Stimulated activated CD8-positive, alpha-beta memory T cell treated with anti-CD3 and anti-CD28 coated beads, Interleukin-12 subunit alpha, Interleukin-12 subunit beta, amount 100 ng/mL, for 4 hours (primary cell): ENCODE results near the gene TTC39B.
A peak's percentile ranks its signal among the peaks of the same experiment; 100 is the strongest.

Source experiments
- DNase-seq: peaks from one replicate; pipeline ENCODE4 v3.0.0-alpha.2; 2020; ENCODE audit warnings: low read depth

The TTC39B gene

GRCh38 chr9:15300218-15300617 lies 6.8 kb downstream of the TTC39B start:
- no peak for DNase-seq

DNA sequence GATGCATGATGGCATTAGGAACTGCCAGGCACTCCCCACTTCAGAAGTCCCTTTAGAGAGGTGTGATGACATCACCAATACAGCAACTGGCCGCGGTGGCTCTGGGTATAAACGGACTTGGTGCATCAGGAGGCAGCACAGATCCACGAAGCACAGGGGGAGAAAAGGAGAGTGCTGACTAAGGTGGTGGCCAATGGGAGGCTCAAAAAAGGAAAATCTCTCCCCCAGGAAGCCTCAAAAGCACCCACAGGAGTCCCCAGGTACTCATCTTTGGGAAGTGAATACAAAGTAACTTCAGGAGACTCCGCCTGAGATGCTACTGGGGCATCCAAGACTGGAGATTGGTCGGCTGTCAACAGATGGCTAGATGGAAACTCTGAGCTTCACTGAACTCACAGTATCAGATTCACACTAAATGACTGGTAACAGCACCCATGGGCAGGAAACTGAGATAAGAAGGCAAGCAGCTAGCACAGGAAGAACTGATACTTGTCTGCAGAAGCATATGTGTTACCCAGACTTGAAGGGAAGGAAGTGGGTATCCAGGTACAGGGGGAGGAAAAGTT lies 7.6 kb downstream of the TTC39B start:
- DNase-seq = peak; percentile 28

GRCh38 chr9:15298362-15298761 lies 8.7 kb downstream of the TTC39B start:
- DNase-seq = no peak

GRCh38 chr9:15295761-15296405 lies 11.1 kb downstream of the TTC39B start:
- no peak for DNase-seq

GRCh38 chr9:15294604-15295003 lies 12.4 kb downstream of the TTC39B start:
- no peak for DNase-seq

GRCh38 chr9:15293804-15294316 lies 13.2 kb downstream of the TTC39B start:
- no peak for DNase-seq

- DNase-seq = no peak
Measured at GRCh38 chr9:15293084-15293483, 13.9 kb downstream of the TTC39B start.

DNA sequence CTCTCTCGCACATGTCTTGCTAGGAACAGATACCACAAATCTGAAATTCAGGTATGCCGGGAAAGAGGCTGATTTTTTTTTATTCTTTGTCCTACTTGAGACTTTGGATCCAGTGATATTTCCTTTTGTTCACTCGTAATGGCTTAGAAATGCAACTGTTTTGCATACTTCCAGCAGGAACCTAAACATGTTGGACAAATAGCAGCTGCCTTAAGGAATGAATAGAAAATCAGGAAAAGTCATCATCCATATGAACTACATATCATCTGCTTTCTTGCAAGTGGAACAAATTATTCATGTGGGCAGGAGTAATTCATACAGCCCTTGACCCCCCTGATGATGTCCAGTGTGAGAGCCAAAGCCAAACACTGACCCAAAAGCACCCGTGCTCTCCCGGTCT lies 17.4 kb downstream of the TTC39B start:
- DNase-seq = no peak

- DNase-seq = no peak
Measured at GRCh38 chr9:15287309-15287708, 19.7 kb downstream of the TTC39B start.

DNA sequence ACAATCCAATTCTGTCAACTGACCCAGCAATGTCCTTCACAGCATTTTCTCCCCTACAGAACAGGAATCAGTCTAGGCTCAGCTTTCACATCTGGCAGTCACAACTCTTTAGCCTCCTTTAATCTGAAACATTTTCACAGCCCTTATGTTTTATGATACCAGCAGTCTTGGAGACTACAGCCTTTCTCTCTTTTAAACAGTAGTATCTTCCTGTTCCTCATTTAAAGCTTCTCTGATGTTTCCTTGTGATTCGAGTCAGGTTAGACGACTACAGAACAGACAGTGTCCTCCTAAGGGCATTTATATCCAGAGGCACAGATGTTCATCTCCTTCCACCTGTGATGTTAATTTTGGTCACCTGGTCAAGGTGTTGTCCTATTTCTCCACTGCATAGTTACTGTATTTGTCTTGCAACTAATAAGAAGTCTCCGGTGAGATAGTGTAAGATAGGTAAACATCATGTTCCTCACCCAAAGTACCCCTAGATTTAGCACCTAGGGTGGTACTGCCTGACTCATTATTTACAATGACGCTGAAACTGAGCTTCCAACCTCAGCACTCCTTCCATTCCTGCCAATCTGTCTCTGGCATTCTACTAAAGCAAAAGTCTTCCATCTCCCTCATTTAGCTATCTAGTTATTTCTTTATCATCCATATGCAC lies 20.7 kb downstream of the TTC39B start:
- DNase-seq = no peak

DNA sequence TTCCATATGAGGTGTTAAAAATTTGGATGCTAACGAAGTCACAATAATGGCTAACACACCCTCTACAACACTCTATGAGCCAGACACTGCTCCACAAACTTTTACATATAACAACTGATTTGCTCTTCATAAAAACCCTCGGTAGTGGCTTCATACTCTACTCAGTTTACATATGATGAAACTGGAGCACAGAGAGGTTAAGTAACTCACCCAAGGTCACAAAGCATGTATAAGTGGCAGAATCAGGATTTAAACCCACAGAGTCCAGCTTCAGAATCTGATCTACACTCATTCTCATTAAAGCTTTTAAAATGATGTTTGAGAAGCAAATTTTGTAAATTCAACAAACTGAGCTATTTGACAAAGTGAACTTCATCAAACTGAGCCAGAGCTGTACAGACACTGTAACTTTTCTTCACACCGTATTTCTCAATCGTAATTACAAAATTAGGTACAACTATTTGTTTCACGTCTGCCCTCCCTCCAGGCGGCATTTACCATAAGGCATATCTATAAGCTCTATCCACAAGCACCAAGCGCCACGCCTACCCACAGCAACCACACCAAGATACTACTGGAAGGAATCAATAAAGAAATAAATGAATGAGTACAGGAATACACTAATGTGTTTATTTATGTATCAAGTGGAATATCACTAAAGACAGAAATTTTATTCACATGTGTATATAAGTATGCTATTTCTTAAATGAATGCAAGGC lies 24.3 kb downstream of the TTC39B start:
- no peak for DNase-seq

GRCh38 chr9:15280647-15281046 lies 26.4 kb downstream of the TTC39B start:
- no peak for DNase-seq

DNA sequence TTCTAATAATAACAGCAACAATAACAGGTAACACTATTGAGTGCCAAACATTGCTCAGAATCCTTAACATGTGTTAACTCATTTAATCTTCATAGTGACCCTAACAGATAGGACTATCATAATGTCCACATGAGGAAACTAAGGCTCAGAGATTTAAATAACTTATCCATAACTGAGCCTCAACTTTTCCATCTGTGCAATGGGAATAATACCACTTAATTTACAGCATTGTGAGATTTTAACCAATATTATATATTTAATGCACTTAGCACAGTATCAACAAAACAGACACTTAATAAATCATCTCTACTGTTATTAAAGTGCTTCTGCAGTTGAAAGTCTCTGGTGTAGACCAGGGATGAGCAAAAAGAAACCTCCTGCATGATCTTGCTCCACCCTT lies 28.2 kb downstream of the TTC39B start:
- no peak for DNase-seq

DNA sequence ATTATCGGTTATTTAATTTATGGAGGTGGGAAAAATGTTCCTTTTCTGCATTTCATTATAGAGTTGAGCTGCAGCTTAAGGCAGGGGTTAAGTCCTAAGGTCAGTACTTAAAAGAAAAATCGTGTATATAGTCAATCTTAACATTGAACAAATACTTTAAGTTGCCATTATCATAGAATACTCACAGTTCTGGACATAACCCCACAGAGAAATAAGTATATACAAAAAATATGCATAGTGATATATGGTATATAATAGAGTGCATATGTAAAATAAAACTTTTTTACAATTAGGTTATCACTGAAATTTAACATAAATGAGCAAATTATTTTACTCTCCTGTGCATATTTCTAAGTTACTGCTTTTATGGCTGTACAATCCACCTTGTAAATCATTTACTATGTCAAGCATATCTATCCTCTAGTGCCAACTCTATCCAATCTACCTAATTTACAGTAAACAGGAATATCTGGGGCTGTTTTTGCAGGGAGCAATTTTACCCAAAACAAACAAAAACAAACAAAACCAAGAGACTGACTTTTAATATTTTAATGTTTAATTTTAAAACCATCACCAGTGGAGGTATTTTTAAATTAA lies 28.8 kb downstream of the TTC39B start:
- no peak for DNase-seq

DNA sequence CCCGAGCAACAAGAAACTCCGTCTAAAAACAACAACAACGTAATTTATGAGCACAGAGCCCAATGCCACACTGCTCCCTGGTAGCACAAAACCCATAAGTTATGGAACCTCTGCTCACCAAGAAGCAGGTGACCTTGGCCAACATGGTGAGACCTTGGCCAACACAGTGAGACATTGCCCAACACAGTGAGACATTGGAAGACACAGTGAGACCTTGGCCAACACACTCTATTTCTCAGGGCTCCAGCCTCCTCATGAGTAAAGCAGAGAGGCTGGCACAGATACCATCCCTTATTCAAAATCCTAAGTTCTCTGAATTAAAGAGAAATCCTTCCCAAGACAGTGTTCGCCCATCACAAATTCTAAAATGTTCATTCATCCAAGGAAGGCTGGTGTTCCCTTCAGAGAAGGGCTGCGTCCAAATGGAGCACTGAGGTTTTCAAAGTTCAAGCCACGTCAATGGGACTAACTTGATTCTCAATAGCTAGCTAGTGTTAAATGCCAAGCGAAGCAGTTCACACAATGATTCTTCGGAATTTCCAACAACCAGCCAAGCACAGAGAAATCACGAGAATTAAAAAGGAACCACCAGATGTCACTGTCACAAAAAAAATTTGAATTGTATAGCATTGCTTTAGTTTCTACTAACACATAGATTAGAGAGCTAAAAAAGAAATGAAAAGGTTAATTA lies 29.5 kb downstream of the TTC39B start:
- DNase-seq = no peak

DNA sequence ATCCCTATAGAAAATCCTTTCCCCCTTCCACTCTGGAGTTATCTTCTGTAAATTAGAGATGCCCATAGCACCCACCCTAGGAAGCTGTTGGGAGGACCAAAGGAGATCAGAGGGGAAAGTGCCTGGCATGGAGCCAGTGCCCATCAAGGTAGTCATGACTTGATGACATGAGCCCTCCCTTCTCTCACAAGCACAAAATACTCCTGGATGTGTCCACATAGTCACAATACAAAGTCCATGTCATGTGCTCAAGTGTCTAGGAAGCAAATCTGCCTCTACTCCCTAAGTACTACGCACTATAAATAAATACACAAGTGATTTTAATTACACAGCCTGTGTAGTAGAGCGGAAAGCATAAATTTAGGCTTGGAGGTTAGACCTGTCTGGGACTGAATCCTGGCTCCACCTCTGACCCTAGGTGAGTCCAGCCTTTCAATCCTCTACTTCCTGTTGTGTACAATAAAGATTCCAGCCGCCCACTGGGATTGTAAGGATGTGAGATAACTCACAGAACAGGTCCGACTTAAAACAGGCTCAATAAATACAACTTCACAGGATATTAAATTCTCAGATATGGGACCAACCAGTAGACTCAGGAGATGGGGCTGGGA lies 30.6 kb downstream of the TTC39B start:
- no peak for DNase-seq

GRCh38 chr9:15274425-15274824 lies 32.6 kb downstream of the TTC39B start:
- no peak for DNase-seq

DNA sequence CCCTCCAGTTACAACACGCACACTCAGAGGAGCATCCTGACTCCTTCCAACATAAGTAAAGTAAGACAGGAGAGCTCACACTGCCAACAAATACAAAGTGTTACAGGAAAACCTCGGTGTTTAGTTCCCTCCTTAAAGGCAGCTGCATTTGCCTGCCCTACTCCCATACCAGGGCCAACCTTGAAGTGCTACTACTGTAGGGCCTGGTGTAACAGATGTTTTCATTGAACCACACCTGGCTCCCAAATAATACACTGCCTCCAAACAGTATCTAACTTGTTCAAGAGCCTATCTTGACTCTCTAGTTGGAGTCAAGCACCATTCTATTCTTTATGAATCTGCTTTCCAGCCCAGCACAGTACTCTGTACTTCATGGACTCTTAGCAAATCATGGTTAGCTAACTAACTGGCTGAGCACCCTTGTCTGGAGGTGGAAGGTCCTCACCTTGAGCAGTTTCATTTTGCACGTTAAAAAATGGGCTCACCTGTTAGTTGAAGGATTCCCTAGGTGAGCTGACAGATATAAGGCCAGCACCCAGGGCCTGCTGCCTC lies 34.6 kb downstream of the TTC39B start:
- DNase-seq = no peak

DNA sequence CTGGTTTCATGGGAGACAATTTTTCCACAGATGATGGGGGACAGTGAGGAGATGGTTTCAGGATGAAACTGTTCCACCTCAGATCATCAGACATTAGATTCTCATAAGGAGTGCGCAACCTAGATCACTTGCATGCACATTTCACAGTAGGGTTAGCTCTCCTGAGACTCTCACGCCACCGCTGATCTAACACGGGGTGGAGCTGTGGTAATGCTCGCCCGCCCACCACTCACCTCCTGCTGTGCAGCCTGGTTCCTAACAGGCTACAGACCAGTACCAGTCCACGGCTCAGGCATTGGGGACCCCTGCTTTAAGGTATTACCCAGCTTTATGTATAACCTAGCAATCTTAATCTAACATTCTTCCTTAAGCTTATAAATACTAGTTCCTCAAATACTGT lies 35.6 kb downstream of the TTC39B start:
- DNase-seq = no peak

- no peak for DNase-seq
Measured at GRCh38 chr9:15268782-15269181, 38.2 kb downstream of the TTC39B start.

DNA sequence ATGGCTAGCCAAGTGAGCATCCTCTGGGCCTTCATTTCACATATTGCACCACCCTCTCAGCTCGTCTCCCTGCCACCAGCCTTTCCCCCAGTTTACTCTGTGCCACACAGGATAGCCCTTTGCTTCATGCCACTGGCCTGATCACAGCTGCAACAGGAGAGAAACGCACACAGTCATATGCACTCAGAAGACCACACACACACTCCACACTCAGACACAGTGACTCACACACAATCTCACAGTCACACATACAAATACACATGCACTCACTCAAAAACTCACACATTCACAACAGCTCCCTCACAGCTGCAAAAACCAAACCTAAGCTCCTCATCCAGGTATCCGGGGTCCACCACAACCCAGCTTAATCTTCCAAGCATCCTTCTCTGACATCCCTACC lies 38.7 kb downstream of the TTC39B start:
- DNase-seq = no peak
